Measurements from ENCODE around the gene TRIML2.

The TRIML2 gene, protein sequence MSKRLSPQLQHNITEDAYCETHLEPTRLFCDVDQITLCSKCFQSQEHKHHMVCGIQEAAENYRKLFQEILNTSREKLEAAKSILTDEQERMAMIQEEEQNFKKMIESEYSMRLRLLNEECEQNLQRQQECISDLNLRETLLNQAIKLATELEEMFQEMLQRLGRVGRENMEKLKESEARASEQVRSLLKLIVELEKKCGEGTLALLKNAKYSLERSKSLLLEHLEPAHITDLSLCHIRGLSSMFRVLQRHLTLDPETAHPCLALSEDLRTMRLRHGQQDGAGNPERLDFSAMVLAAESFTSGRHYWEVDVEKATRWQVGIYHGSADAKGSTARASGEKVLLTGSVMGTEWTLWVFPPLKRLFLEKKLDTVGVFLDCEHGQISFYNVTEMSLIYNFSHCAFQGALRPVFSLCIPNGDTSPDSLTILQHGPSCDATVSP

DNA sequence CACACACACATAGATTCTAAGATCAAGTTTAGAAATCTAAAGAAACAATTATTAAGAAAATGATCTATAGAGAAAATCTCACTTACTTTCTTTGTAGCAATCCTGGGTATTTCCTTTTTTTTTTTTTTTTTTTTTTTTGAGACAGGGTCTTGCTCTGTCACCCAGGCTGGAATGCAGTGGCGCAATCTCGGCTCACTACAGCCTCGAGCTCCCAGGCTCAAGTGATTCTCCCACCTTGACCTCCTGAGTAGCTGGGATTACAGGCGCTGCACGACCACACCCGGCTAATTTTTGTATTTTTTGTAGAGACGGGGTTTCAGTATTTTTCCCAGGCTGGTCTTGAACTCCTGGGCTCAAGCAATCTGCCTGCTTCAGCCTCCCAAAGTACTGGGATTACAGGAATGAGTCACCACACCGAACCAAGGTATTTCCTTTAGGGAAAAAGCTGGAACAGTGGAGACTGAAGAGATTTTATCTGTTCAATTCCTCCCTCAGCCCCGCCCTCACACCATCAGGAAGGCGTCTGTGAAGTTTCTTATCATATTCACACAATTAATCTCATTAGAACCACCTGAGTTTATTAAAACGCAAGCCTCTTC is at the start of gene TRIML2:
TRIML2 (minus strand) TSS at position 447 of the 599 bp plus-strand sequence. CDS start 4,235 bp downstream, outside the sequence.
- no peak for DNase-seq

DNA sequence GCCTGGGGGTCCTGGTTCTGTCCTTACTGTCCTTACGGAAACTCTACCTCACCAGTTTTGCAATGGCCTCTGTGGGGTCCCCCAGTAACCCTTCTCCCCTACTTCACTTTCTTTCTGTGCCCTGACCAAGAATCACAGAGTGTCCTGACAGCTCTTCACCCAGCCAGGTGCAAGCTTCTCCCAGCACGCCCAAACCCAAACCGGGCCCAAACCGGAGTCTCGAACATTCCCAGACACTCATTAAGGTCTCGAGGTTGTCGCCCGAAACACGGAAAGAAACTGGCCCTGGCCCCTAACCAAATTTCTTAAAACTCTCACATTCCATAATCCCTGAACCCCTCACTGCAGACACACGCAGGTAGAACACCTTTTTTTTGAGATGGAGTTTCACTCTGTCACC is 48.9 kb upstream of the TRIML2 start:
- DNase-seq: no peak

DNA sequence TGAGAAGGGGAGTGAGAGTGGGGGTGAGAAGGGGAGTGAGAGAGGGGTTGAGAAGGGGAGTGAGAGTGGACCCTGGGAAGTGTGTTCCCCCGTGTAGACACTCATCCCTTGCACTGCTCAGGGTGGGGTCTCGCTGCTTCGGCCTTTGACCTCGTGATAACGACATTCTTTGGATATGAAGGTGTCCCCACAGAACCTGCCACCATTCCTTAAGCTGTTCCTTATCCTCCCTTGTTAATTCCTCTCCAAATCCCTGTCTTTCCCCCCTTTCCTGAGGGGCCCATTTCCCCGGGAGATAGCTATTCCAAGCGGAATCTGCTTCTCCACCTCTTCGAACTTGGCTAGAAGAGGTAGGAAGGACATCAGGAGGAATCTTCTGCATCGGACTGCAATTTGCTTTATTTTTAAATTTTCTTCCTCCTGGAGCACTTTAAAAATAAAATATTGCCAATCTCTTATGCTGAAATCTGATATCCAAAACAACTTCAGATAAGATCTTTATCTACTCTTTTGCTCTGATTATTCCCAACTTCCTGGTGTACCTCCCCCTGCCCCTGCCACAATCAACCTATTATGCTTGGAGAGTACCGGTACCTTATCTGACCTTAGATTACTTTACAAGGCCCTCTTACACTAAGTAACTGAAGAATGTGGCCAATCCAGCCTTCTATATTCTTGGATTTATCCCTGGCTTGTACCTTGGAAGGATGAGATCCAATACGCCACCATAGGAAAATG is 45.4 kb upstream of the TRIML2 start:
- no peak for DNase-seq

DNA sequence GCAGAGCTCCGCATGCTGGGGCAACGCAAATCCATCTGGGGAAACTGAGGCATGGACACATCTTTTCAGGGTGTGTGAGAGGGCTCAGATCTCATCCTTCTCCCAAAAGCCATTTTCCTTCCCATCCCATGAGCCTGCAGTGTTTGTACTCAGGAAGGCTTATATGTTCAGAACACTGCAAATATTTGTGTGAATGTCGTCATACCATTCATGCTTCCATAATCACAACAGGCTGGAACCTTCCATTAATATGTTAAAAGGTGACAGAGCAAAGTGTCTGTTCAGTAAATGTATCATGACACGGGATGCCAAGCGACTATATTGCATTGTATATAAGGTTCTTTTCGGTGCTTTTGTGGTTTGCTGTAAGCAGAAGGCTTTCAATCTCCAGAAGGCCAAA is 38.4 kb upstream of the TRIML2 start:
- no peak for DNase-seq

DNA sequence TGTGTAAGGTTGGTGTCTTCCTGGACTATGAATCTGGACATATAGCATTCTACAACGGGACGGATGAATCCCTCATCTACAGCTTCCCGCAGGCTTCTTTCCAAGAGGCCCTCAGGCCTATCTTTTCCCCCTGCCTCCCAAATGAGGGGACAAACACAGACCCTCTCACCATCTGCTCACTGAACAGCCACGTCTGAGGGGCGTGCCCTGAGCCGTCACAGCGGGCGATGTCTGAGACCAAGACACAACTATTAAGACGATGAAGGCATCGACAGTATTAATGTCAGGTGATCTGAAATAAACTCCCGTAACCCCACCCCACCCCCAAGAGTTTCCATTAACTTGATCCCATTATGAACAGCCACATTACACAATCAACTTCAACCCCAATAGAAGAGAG is 37.8 kb upstream of the TRIML2 start:
- DNase-seq: no peak

DNA sequence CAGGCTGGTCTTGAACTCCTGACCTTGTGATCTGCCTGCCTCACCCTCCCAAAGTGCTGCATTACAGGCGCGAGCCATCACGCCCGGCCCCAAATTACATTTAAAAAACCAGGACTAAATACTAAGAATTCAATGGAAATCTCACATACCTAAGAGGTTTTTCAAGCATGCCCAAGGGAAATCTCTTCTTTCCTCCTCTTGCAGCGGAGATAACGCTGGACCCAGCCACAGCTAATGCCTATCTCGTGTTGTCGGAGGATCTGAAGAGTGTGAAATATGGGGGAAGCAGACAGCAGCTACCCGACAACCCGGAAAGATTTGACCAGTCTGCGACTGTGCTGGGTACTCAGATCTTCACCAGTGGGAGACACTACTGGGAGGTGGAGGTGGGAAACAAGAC is 37.2 kb upstream of the TRIML2 start:
- no peak for DNase-seq

DNA sequence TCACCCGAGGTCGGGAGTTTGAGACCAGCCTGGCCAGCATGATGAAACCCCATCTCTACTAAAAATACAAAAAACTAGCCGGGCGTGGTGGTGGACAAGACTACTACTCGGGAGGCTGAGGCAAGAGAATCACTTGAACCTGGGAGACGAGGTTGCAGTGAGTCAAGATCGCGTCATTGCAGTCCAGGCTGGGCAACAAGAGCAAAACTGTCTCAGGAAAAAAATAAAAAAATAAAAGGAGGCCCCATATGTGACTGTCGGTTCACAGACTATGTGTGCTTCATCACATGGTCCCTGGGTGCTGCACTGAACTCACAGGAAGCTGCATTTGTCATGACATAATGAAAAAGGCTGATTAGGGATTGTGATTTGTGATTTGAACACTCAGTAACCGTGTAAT is 36.2 kb upstream of the TRIML2 start:
- no peak for DNase-seq

DNA sequence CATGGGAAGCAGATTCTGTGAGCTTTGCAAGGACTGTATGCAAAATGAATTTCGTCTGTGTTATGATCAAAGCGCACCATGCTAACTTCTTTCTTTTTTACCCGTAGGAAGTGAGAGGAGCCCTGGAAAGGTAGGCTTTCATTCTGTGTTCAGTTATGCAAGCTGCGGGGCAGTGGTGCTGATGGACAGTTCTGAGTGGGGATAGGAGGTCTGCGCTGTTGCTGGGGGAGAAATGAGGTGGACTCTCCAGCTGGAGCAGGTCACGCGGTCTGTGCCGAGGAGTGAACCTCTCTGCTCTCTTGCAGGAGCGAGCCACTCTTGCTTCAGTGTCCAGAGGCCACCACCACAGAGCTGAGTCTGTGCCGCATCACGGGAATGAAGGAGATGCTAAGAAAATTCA is 34.3 kb upstream of the TRIML2 start:
- no peak for DNase-seq

DNA sequence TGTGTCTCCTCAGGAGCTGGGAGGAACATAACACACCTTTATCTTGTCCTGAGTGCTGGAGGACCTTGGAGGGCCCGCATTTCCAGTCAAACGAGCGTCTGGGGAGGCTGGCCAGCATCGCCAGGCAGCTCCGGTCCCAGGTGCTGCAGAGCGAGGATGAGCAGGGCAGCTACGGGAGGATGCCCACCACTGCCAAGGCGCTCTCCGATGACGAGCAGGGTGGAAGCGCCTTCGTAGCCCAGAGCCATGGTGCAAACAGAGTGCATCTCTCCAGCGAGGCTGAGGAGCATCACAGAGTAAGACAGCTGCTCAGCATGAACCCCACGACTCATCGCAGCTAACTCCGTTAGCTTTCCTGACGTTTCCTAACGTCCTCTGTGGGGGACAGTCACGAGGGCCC is 30.3 kb upstream of the TRIML2 start:
- no peak for DNase-seq

DNA sequence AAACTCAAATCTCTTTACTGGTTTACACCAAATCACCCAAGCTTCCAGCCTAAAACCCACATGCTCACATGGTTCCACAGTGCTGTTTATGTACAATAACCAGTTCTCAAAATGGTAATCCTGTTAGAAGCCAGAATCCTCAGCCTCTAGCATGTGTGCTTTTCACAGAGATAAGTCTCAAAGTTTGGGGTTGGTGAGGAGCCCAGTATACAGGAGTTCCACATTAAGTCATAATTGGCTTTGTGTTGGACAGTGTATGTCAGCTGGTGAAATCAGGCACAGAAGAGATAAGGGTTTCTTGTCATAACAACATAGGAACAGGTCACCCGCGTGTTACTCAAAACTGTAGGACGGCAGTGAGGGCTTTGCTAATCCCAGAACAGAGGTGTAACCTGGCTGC is 29.7 kb upstream of the TRIML2 start, which contains the start of gene TRIML1:
TRIML1 (plus strand) TSS at position 301 of the 400 bp plus-strand sequence. CDS start 118 bp downstream, outside the sequence.
- DNase-seq: no peak

DNA sequence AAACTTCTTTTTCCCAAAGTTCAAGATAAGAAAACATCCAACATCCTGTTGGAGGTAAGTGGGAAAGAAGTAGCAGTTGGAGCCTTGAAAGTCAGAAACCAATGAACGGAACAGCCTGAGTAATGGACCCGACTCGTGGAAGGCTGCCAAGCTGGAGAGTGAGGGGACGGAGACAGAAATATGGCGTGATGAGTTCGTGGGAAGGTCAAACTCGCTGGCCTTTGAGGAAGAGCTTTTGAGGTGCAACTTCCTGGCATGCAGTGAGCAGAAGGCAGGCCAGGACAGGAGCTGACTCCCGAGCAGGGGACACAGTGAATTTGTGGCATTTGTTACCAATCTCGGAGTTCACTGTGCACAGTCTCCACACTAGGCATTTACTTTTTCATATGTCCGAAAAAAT is 28.8 kb upstream of the TRIML2 start:
- DNase-seq: no peak

DNA sequence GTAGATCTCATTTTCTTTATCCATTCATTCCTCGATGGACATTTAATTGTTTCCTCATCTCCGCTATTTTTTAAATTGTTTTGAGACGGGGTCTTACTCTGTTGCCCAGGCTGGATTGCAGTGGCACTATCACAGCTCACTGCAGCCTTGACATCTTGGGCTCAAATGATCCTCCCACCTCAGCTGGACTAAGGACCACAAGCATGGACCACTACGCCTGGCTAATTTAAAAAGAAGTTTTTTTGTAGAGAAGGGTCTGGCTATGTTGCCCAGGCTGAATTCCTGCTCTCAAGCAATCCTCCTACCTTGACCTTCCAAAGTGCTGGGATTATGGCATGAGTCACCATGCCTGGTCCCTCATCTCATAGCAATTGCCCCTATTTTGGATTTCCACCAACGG is 22.8 kb upstream of the TRIML2 start:
- DNase-seq: no peak

DNA sequence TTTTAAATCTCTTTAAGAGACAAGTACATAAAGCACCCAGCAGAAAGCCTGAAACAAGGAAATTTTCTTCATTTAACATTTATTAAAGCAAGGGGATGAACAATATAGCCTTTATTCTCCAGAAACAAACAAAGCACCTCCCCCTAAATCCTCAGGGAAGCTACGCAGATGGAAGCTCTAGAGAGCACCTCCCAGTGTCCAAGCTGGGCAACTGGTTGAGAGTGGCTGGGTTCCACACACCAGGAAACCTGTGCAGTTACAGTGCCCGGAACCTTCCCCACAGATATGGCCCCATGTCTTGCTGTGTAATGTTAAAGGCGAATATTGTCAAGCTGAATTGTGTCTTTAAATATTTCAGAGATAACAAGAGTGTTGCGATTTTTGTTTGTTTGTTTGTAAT is 21.0 kb upstream of the TRIML2 start:
- no peak for DNase-seq

DNA sequence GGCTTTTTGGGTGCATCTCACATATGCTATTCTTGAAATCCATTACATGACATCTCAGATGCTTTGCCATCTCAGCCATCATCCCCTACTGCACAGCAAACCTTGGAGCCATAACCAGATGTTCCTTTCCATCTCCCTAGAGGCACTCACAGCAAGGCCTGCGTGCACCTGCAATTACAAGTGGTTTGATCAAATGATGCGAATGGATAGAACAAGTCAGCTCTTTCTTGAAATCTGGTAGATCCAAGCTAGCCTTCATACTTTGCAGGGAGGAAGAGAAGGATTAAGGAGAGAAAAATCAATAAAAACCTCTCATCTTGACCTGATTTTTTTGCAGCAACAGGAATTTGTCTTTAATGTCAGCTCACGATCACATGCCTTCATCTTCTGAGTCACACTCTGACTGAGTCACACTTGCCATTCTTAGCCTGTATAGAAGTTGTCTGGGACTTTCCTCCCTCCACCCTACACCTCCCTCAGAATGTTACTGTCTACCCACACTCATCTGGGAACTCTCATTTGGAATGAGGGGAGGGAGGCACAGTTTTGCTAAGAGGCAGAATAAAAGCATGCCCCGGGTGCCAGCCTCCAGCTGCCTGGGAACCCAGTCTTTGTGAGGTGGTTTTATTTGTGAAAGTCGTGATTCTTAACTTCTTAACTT is 17.9 kb upstream of the TRIML2 start:
- DNase-seq: no peak

DNA sequence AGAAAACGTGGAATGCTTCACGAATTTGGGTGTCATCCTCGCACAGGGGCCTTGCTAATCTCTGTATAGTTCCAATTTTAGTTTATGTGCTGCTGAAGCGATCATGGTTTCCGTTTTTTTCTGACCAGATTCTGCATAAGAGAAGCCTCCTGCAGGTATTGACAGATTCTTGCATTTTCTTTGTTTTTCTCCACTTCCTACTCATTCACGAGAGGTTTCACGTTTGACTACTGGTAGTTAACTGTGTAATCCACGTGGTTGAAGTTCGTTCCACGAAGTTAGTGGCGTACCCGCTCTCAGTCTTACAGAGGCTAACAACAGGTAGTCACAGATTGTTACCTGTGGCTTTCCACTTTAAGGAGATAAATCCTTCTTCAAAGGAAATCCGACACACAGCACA is 12.1 kb upstream of the TRIML2 start:
- DNase-seq: no peak

DNA sequence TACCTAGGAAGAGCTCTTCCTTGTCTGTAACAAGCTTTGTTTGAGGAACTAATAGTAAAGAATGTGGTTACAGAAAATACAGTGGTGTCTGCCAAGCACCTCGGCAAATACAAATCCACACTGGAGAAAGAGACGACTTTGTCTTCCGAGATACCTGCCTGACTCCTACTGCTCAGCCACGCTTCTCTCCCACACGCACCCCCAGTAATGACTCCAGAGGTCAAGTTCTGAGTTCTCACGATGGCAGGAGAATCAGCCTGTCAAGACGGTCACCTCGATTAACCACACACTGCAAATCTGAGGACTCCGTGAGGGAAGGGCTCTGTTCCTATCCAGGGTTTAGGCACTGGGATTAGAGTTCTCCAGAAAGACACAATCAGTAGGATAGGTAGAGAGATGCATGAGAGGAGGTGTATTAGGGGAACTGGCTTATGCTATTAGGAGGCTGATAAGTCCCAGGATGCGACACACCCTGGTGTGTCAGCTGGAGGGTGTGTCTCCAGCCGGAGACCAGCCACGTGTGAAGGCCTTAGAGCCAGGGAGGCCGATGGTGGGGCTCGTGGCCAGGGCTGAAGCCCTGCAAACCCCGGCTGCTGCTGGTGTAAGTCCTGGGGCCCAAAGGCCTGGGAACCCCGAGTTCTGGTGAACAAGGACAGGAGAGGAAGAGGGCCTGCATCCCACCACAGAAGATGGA is 8.4 kb upstream of the TRIML2 start:
- DNase-seq: no peak

DNA sequence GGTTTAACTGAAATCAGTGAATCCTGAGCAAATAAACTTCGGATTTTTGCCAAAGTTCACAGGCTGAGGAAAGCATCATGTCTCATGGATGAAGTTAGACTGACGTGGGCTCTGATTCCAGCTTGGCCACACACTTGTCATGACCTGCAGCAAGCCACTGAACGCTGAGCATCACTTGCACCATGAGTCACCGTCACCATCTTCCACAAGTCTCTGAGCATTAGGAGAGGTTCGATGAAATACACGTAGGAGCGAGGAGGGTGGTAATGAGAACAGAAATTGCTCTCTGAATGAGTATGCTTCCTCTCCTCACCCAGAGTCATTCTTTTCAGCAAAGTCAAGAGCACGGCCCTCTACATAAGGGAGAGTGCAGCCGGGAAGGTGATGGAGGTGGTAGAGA is 3.8 kb upstream of the TRIML2 start:
- no peak for DNase-seq

DNA sequence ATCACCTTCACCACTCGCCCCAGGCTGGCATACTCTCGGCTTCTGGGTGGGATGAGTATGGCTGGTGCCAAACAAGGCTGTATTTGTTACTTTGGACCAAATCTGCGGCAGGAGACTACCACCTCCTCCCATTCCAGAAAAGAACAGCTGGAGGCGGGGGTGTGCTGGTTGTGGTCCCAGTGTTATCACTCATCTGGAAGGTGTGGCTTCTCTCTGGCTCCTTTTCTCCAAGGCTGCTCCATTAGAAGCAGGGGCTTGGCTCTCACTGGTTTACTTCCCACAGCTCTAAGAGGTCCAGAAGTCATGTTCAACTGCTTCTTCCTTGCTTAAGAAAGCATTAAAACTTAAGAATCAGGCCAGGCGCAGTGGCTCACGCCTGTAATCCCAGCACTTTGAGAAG is 2.6 kb upstream of the TRIML2 start:
- DNase-seq: no peak

DNA sequence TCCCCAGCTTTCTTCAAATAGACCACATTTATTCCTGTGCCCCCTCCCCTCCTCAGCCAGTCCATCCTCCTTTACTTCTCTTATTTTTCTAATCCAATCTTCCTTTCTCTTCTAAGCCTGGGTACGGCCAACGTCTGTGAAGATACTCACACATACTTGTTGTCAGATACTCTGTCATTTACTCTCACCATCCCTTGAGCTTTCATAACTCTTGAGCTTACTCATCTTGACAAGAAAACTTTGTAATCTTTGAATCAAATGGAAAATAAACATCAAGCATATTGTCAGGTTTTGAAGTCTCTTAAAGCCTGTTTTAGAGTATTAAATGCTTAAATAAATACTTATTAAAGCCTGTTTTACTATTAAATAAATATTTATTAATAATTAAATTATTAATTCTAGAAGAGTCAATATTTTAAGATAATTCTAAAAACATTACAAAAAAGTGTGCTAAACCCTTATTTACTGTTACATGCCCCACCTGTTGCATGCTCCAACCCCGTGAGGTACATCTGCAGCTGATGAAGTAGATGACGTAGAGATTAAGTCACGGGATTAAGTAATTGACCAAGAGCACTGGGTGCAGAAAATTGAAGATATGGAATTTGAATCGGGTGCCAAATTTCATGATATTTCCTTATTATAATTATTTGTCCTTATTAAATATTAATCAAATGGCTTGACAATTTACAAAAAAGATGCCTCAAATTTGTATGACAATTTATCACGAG is 1.5 kb upstream of the TRIML2 start:
- no peak for DNase-seq

DNA sequence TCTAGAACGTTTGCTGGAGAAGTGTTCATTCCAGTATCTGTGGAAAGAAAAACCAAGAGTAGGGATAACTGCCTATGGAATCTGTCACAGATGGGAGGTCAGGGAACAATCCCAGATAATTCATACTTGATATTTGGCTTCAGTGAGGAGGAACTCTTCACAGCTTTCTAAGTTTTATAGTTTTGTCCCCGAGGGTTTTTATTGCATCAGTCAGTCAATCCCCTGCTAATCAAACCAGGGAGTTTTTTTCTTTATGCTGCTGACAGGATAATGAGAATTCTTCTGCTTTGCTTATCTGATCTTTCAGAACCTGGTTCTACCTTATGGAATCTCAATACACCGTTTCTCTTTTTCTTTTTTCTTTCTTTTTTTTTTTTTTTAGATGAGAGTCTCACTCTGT is 633 bp upstream of the TRIML2 start:
- DNase-seq: no peak

DNA sequence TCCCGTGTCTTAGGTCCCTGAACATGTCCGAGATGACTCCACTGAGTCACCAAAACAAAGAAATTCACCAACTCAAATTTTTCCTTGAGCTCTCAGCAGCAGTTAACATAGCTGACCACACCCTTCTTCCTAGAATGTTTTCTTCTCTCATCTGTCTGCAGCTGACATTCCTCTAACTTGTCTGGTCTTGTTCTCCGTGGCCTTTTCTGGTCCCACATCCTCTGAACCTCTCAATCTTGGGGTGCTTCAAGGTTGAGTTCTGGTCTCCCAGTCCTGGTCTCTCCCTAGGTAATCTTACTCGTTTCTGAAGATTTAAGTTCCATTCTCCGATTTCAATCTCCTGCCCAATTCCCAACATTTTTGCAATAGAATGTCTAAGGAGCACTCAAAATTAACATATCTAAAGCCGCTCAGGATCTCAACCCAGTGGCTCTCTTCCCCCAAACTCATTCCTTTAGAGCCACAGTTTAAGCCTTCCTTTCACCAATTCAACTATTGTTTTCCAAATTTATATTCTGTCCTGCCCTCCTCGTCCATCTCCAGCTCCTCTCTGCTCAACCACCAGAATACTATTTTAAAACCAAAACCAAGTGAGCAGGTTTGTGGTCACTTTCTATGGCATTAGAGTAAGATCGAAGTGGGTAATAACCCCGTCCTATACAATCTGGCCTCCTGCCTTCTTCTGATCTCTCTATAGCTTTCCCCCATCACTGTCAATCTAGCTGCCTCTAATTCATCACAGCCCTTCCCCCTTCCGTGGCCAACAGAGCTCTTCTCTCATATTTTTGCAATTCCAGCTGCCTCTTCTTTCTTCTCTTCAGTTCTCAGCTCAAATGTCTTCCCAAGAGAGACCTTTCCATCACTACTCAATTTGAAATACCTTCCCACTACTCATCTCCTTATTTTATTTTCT is 1.2 kb downstream of the TRIML2 start:
- DNase-seq: no peak
